IMR-90 (cell line): ENCODE results near the gene UGT2A2. TPM values are rescaled to one million over a fixed set of nuclear protein-coding genes. Genes with fewer than 3 reads are reported as not detected.

ENCODE experiments used
- ATAC-seq: fragments of 200-7000 bp; cut with Tn5 transposase; 2 replicates; pipeline ENCODE4 v1.9.1; 2020; ENCODE audit warnings: low read depth, mild to moderate bottlenecking, moderate library complexity
- BruUV-seq: library from RNA; stranded (reverse); fragments of 400-500 nt; replicated peaks from 2 replicates; lab custom pipeline; 2021; lab: Mats Ljungman, UMichigan
- CTCF ChIA-PET: fragments of 300-600 bp; formaldehyde crosslinking; extraction: SDS; loops from one replicate; lab custom pipeline; 2021; ENCODE audit warnings: antibody characterized with exemption; lab: Yijun Ruan, JAX
- POLR2A ChIA-PET: fragments of 300-600 bp; sonication (Branson Sonifier 250); formaldehyde crosslinking; loops from one replicate; lab custom pipeline; 2022; ENCODE audit warnings: antibody characterized with exemption; ENCODE audit not compliant: unreplicated experiment; lab: Charles Lee
- DNase-seq: peaks from one replicate; pipeline ENCODE4 v3.0.0; 2013
- H2AFZ ChIP-seq: replicated peaks from 2 replicates; pipeline ENCODE3; 2013; ENCODE audit warnings: low read length, mild to moderate bottlenecking; ENCODE audit not compliant: poor library complexity
- H2AK5ac ChIP-seq: 2 replicates; pipeline ENCODE4 v1.6.1; 2013; ENCODE audit warnings: low read depth, low read length, inconsistent platforms
- H2AK9ac ChIP-seq: replicated peaks from 2 replicates; pipeline ENCODE3; 2013; ENCODE audit warnings: mild to moderate bottlenecking, low read depth, low read length, moderate library complexity; ENCODE audit not compliant: poor library complexity
- H2BK120ac ChIP-seq: 2 replicates; pipeline ENCODE4 v1.6.1; 2013; ENCODE audit warnings: low read depth, low read length, inconsistent platforms
- H2BK15ac ChIP-seq: 3 replicates; pipeline ENCODE4 v1.6.1; 2013; ENCODE audit warnings: low read depth, low read length, inconsistent platforms
- H2BK20ac ChIP-seq: 2 replicates; pipeline ENCODE4 v1.6.1; 2013; ENCODE audit warnings: low read depth, mild to moderate bottlenecking, inconsistent platforms, low read length, moderate library complexity
- H2BK5ac ChIP-seq: 2 replicates; pipeline ENCODE4 v1.6.1; 2013; ENCODE audit warnings: mild to moderate bottlenecking, low read depth, low read length, inconsistent platforms; ENCODE audit not compliant: poor library complexity, severe bottlenecking
- H3K14ac ChIP-seq: replicated peaks from 2 replicates; pipeline ENCODE4 v1.6.1; 2013; ENCODE audit warnings: low read depth, low read length, inconsistent platforms
- H3K18ac ChIP-seq: 2 replicates; pipeline ENCODE4 v1.6.1; 2013; ENCODE audit warnings: low read depth, low read length, control low read depth
- H3K23ac ChIP-seq: 2 replicates; pipeline ENCODE4 v1.6.1; 2013; ENCODE audit warnings: low read depth, low read length, inconsistent platforms
- H3K27ac ChIP-seq: 2 replicates; pipeline ENCODE4 v1.5.1; 2013; ENCODE audit warnings: mild to moderate bottlenecking, control low read depth, low read length; ENCODE audit not compliant: insufficient read depth
- H3K27me3 ChIP-seq: 2 replicates; pipeline ENCODE4 v1.6.1; 2013; ENCODE audit warnings: low read length; ENCODE audit not compliant: control insufficient read depth, insufficient read depth
- H3K36me3 ChIP-seq: 2 replicates; pipeline ENCODE4 v1.6.1; 2013; ENCODE audit warnings: low read length, mixed read lengths; ENCODE audit not compliant: control insufficient read depth, insufficient read depth
- H3K4ac ChIP-seq: 2 replicates; pipeline ENCODE4 v1.6.1; 2013; ENCODE audit warnings: low read depth, low read length, inconsistent platforms
- H3K4me1 ChIP-seq: 2 replicates; pipeline ENCODE4 v1.6.1; 2013; ENCODE audit warnings: low read length, mixed read lengths; ENCODE audit not compliant: control insufficient read depth, insufficient read depth
- H3K4me2 ChIP-seq: 2 replicates; pipeline ENCODE4 v1.6.1; 2013; ENCODE audit warnings: low read depth, mild to moderate bottlenecking, control low read depth, low read length, moderate library complexity
- H3K4me3 ChIP-seq: 2 replicates; pipeline ENCODE4 v1.5.1; 2013; ENCODE audit warnings: low read depth, mild to moderate bottlenecking, control low read depth, low read length, moderate library complexity; ENCODE audit not compliant: insufficient read depth
- H3K56ac ChIP-seq: 2 replicates; pipeline ENCODE4 v1.6.1; 2013; ENCODE audit warnings: low read length, inconsistent platforms; ENCODE audit not compliant: insufficient read depth; ENCODE audit errors: extremely low read depth
- H3K79me1 ChIP-seq, 2 experiments: 2 replicates each; pipeline ENCODE4 v1.6.1; 2013; ENCODE audit warnings: low read length in 2 of 2, inconsistent platforms in 1 of 2, low read depth in 1 of 2
- H3K9ac ChIP-seq: 2 replicates; pipeline ENCODE4 v1.6.1; 2013; ENCODE audit warnings: low read depth, low read length, control low read depth
- H3K9me1 ChIP-seq: 2 replicates; pipeline ENCODE4 v1.6.1; 2013; ENCODE audit warnings: low read length, inconsistent platforms; ENCODE audit not compliant: insufficient read depth
- H3K9me3 ChIP-seq: 2 replicates; pipeline ENCODE4 v1.6.1; 2013; ENCODE audit warnings: low read length; ENCODE audit not compliant: control insufficient read depth, insufficient read depth
- H4K20me1 ChIP-seq: 2 replicates; pipeline ENCODE4 v1.6.1; 2013; ENCODE audit warnings: low read length, inconsistent platforms; ENCODE audit not compliant: insufficient read depth
- H4K5ac ChIP-seq: 2 replicates; pipeline ENCODE4 v1.6.1; 2013; ENCODE audit warnings: mild to moderate bottlenecking, low read depth, low read length, control low read depth
- H4K8ac ChIP-seq, 2 experiments: 2 replicates each; pipeline ENCODE4 v1.6.1; 2013; ENCODE audit warnings: low read depth in 2 of 2, low read length in 2 of 2, control low read depth in 1 of 2, inconsistent platforms in 1 of 2
- H4K91ac ChIP-seq: 2 replicates; pipeline ENCODE4 v1.6.1; 2013; ENCODE audit warnings: low read depth, low read length, inconsistent platforms; ENCODE audit not compliant: insufficient read depth
- BHLHE40 ChIP-seq: fragments of 150-350 bp; IDR thresholded peaks from 2 replicates; pipeline ENCODE4 v1.6.1; 2016; ENCODE audit warnings: mild to moderate bottlenecking, low read depth, low read length
- CHD1 ChIP-seq: IDR thresholded peaks from 2 replicates; pipeline ENCODE4 v1.6.1; 2012; ENCODE audit warnings: low read depth, low read length, improper control_type of control experiment
- CTCF ChIP-seq: conservative IDR thresholded peaks from 2 replicates; pipeline ENCODE4 v1.5.1; 2012; ENCODE audit warnings: mild to moderate bottlenecking, low read depth, low read length, improper control_type of control experiment
- ELK1 ChIP-seq: fragments of 150-350 bp; IDR thresholded peaks from 2 replicates; pipeline ENCODE4 v1.6.1; 2016; ENCODE audit warnings: low read depth, mild to moderate bottlenecking, low read length, moderate library complexity, borderline replicate concordance
- FOS ChIP-seq: fragments of 150-350 bp; IDR thresholded peaks from 2 replicates; pipeline ENCODE4 v1.6.1; 2016; ENCODE audit warnings: low read depth, low read length
- MAFK ChIP-seq: IDR thresholded peaks from 2 replicates; pipeline ENCODE4 v1.6.1; 2012; ENCODE audit warnings: low read depth, low read length, improper control_type of control experiment
- MAZ ChIP-seq: IDR thresholded peaks from 2 replicates; pipeline ENCODE4 v1.6.1; 2012; ENCODE audit warnings: low read depth, mild to moderate bottlenecking, low read length, improper control_type of control experiment, moderate library complexity, borderline replicate concordance
- POLR2A ChIP-seq: IDR thresholded peaks from 2 replicates; pipeline ENCODE4 v1.6.1; 2012; ENCODE audit warnings: mild to moderate bottlenecking, low read depth, low read length
- RAD21 ChIP-seq: IDR thresholded peaks from 2 replicates; pipeline ENCODE4 v1.6.1; 2012; ENCODE audit warnings: low read length, improper control_type of control experiment
- RCOR1 ChIP-seq: IDR thresholded peaks from 2 replicates; pipeline ENCODE4 v1.6.1; 2012; ENCODE audit warnings: mild to moderate bottlenecking, low read length, improper control_type of control experiment; ENCODE audit not compliant: insufficient replicate concordance
- RFX5 ChIP-seq: IDR thresholded peaks from 2 replicates; pipeline ENCODE4 v1.8.0; 2012; ENCODE audit warnings: low read depth, mild to moderate bottlenecking, low read length, moderate library complexity
- SMC3 ChIP-seq: fragments of 150-350 bp; IDR thresholded peaks from 2 replicates; pipeline ENCODE4 v1.6.1; 2016; ENCODE audit warnings: low read depth, mild to moderate bottlenecking, antibody characterized with exemption, low read length, moderate library complexity
- USF2 ChIP-seq: fragments of 150-350 bp; IDR thresholded peaks from 2 replicates; pipeline ENCODE4 v1.6.1; 2017; ENCODE audit warnings: mild to moderate bottlenecking, antibody characterized with exemption, low read length, low read depth
- WGBS, 2 experiments: methylation state at CpG; one replicate each; pipeline versions ENCODE4 v1.1.5 to v1.1.7; 2013; ENCODE audit warnings: missing lambda C conversion rate in 2 of 2; ENCODE audit not compliant: insufficient read length in 1 of 2; ENCODE audit errors: extremely low coverage in 2 of 2; 5-methylcytosine and 5-hydroxymethylcytosine counted together
- dilution Hi-C: fragments of 300-500 bp; cut with HindIII; formaldehyde crosslinking; loops from one replicate; pipeline ENCODE4 v1.14.3; 2018; ENCODE audit warnings: low sequenced_read_pairs; ENCODE audit not compliant: unreplicated experiment
- in situ Hi-C: fragments of 300-500 bp; cut with MboI; formaldehyde crosslinking; loops from 3 replicates; pipeline ENCODE4 v1.14.3; 2019; ENCODE audit warnings: low sequenced_read_pairs, inconsistent platforms, mixed read lengths
- intact Hi-C: fragments of 100-400 bp; cut with micrococcal nuclease; formaldehyde crosslinking; loops from 2 replicates; pipeline ENCODE4 v1.10.0; 2022
- polyA plus RNA-seq, 3 experiments: library from polyadenylated mRNA; depleted of rRNA; stranded (reverse); fragments of >200 nt; gene quantifications; 2 replicates each; pipeline ENCODE4 v1.2.3, GENCODE V29; 2012; ENCODE audit warnings: low replicate concordance in 1 of 3
- total RNA-seq: library from RNA; depleted of rRNA; stranded (reverse); fragments of >200 nt; gene quantifications from 2 replicates; pipeline ENCODE4 v1.2.3, GENCODE V29; 2012

The UGT2A2 gene
- total and polyA plus RNA-seq, 2 of the 4 experiments (the other 2 are of a cell fraction), result not detected

- Histone ChIP-seq H3K23ac (no peak overlapping the region), H3K36me3 (no peaks in the 10 kb centered on the region), H3K4me1 (no peaks in the 10 kb centered on the region), H3K14ac (no peak overlapping the region), H2BK5ac (no peak overlapping the region), H3K56ac (no peak overlapping the region), H2BK20ac (no peak overlapping the region), H3K4me2 (no peak overlapping the region), H2AK5ac (no peak overlapping the region), H3K27ac (no peak overlapping the region), H3K9me1 (no peaks in the 10 kb centered on the region), H2BK15ac (no peak overlapping the region), H2AK9ac (no peak overlapping the region), H3K4me3 (no peak overlapping the region), H4K20me1 (no peaks in the 10 kb centered on the region), H2BK120ac (no peak overlapping the region), H3K18ac (no peak overlapping the region), H2AFZ (no peak overlapping the region), H3K4ac (no peak overlapping the region), H4K8ac (no peak overlapping the region), H3K27me3 (no peaks in the 10 kb centered on the region), H3K79me1 (no peaks in the 10 kb centered on the region), H3K9me3 (peaks cover 5% of the 10 kb centered on the region; the same call in 1 of the 2 replicates), H4K91ac (no peak overlapping the region), H4K5ac (no peak overlapping the region), H3K9ac (no peak overlapping the region)
- ATAC-seq (no peak), DNase-seq (no peak)
- no TSS peak for BruUV-seq
- ChIA-PET POLR2A (no interaction called here), CTCF (no interaction called here)
- no CpG with 5 or more reads among the region's 1 CpG for WGBS, 2 experiments
- no peak for TF ChIP-seq ELK1
- no peak for TF ChIP-seq RFX5
- TF ChIP-seq MAZ, result no peak
- no peak for TF ChIP-seq CTCF
- TF ChIP-seq FOS, result no peak
- no peak for TF ChIP-seq RCOR1
- no peak for TF ChIP-seq MAFK
- no peak for TF ChIP-seq CHD1
- TF ChIP-seq USF2, result no peak
- no peak for TF ChIP-seq BHLHE40
- TF ChIP-seq POLR2A, result no peak
- no peak for TF ChIP-seq RAD21
- TF ChIP-seq SMC3, result no peak
- intact Hi-C loops, result no loop called here
- dilution Hi-C loops, result no loop called here
- in situ Hi-C loops, result no loop called here
Measured at GRCh38 chr4:69577245-69577644, 62.2 kb downstream of the UGT2A2 start.
